ENCODE results near the gene SPINK9. TPM values are rescaled to one million over a fixed set of nuclear protein-coding genes. Genes with fewer than 3 reads are reported as not detected.

Gene SPINK9, protein sequence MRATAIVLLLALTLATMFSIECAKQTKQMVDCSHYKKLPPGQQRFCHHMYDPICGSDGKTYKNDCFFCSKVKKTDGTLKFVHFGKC
- total RNA-seq (2021) (not detected in 3 replicates), Bru-seq, nascent RNA (percentile 15 among the genes with signal in this experiment)
- long read RNA-seq, experiment 1 = 0 reads
- long read RNA-seq, experiment 2 = 0 reads
- long read RNA-seq, experiment 3 = 0 reads

DNA sequence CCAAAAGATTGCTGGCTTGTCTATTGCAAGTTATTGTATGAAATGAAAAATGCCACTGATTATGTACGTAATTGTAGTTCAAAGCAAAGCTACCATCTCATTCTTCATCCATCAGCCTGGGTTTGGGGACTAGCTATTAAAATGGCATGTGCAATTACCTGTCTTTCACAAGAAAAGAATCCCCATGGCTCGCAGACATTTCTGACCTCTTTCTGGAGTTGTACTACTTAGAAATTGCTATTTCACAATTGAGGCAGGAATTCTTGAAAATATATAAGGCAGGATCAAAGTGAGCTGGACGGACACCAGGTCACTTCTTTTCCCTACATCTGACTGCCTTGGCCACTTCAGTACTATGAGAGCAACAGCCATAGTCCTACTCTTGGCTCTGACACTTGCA lies at the start of gene SPINK9:
TSS of gene SPINK9 (plus strand) at position 301 of the 400 bp plus-strand sequence. CDS start at position 356, 55 bp downstream.
- H3K4me3 Mint-ChIP-seq = no peak within 1 kb of the TSS
- CTCF ChIA-PET = no interaction called here
- TF ChIP-seq, protein P1, sequence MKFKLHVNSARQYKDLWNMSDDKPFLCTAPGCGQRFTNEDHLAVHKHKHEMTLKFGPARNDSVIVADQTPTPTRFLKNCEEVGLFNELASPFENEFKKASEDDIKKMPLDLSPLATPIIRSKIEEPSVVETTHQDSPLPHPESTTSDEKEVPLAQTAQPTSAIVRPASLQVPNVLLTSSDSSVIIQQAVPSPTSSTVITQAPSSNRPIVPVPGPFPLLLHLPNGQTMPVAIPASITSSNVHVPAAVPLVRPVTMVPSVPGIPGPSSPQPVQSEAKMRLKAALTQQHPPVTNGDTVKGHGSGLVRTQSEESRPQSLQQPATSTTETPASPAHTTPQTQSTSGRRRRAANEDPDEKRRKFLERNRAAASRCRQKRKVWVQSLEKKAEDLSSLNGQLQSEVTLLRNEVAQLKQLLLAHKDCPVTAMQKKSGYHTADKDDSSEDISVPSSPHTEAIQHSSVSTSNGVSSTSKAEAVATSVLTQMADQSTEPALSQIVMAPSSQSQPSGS (CRISPR knock-in tag; IDR thresholded peaks at IDR 0.05; ENCODE audit: borderline replicate concordance, low read depth) = no peak
- TF ChIP-seq, protein P2, sequence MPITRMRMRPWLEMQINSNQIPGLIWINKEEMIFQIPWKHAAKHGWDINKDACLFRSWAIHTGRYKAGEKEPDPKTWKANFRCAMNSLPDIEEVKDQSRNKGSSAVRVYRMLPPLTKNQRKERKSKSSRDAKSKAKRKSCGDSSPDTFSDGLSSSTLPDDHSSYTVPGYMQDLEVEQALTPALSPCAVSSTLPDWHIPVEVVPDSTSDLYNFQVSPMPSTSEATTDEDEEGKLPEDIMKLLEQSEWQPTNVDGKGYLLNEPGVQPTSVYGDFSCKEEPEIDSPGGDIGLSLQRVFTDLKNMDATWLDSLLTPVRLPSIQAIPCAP (CRISPR knock-in tag; IDR thresholded peaks at IDR 0.05) = no peak
- TF ChIP-seq, protein P3, sequence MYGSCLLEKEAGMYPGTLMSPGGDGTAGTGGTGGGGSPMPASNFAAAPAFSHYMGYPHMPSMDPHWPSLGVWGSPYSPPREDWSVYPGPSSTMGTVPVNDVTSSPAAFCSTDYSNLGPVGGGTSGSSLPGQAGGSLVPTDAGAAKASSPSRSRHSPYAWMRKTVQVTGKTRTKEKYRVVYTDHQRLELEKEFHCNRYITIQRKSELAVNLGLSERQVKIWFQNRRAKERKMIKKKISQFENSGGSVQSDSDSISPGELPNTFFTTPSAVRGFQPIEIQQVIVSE (CRISPR knock-in tag; IDR thresholded peaks at IDR 0.05; ENCODE audit: borderline replicate concordance) = no peak
- TF ChIP-seq, protein P4, sequence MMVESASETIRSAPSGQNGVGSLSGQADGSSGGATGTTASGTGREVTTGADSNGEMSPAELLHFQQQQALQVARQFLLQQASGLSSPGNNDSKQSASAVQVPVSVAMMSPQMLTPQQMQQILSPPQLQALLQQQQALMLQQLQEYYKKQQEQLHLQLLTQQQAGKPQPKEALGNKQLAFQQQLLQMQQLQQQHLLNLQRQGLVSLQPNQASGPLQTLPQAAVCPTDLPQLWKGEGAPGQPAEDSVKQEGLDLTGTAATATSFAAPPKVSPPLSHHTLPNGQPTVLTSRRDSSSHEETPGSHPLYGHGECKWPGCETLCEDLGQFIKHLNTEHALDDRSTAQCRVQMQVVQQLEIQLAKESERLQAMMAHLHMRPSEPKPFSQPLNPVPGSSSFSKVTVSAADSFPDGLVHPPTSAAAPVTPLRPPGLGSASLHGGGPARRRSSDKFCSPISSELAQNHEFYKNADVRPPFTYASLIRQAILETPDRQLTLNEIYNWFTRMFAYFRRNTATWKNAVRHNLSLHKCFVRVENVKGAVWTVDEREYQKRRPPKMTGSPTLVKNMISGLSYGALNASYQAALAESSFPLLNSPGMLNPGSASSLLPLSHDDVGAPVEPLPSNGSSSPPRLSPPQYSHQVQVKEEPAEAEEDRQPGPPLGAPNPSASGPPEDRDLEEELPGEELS (CRISPR knock-in tag; IDR thresholded peaks at IDR 0.05) = no peak
- TF ChIP-seq ZNF138 (CRISPR knock-in tag; conservative IDR thresholded peaks at IDR 0.05) = no peak
- TF ChIP-seq GABPB1 (CRISPR knock-in tag; IDR thresholded peaks at IDR 0.05) = no peak
- TF ChIP-seq CREB1 (CRISPR knock-in tag; IDR thresholded peaks at IDR 0.05) = no peak
- TF ChIP-seq NFYB (CRISPR knock-in tag; conservative IDR thresholded peaks at IDR 0.05; ENCODE audit: low read depth) = no peak
- TF ChIP-seq ESRRA (CRISPR knock-in tag; IDR thresholded peaks at IDR 0.05; ENCODE audit: borderline replicate concordance) = no peak
- no peak for TF ChIP-seq ELF4 (CRISPR knock-in tag; IDR thresholded peaks at IDR 0.05; ENCODE audit: low read depth)
- POLR2A ChIA-PET = no interaction called here
- H3K36me3 Mint-ChIP-seq = peaks cover 5% of the 10 kb centered on the region; the same call in 1 of the 2 replicates
- H3K27me3 Mint-ChIP-seq (ENCODE audit: low read depth) = peaks cover 2% of the 10 kb centered on the region
- peaks cover 10% of the 10 kb centered on the region for H3K9me3 Mint-ChIP-seq
- ATAC-seq (no peak), DNase-seq (ENCODE audit: low spot score) (no peak)
- H3K27ac Mint-ChIP-seq = no peak within 1 kb of the TSS
- H3K4me1 Mint-ChIP-seq = no peaks in the 10 kb centered on the region

DNA sequence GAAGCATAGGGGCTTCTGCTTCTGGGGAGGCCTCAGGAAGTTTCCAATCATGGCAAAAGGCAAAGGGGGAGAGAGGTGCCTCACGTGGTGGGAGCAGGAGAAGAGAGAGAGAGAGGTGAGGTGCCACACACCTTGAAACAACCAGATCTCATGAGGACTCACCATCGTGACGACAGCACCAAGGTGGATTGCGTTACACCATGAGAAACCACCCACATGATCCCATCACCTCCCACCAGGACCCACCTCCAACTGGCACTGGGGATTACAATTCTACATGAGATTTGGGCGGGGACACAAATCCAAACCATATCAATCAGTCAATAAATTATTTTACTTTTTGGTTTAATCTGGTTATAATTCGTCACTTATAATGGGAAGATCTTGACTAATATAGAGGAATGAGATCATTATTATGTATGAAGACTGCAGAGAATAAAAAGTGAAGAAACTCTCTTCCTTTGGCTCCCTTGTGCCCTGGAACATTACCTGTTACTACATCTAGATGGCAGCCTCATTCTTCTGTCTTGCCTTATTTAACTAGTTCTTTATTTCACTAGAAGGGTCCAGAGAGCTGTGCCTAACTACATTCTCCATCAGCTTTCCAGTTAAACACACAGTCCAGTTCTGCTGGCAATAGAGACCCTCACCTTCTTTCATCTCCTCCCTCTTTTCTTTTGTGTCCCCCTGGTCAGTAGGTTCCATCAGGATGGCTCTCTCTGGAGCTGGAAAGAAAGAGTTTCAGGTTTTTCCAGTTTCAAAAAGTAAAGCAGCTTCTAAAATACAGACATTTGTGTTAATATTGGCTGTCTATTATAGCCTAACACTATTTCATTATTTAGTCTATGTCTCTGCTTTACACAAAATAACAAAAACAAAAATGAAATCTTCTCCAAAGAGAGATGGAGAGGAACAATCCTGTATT lies 44.8 kb upstream of the SPINK9 start:
- peak; percentile 95 for ATAC-seq
- Mint-ChIP-seq H3K27me3 (ENCODE audit: low read depth) (no peaks in the 10 kb centered on the region; the same call in 1 of the 2 replicates), H3K9me3 (no peaks in the 10 kb centered on the region), H3K4me1 (peaks cover 5% of the 10 kb centered on the region), H3K4me3 (peak overlapping the region; percentile 2; the same call in 1 of the 2 replicates), H3K36me3 (no peaks in the 10 kb centered on the region), H3K27ac (no peak overlapping the region)
- ChIA-PET POLR2A (interaction anchor here (0.6 kb wide), 1 partner anchor 146 kb away, joined by 4 read pairs; no protein-coding TSS in a partner anchor), CTCF (interaction anchor here (0.7 to 1.6 kb wide), 10 partner anchors 10 to 440 kb away, joined by 3 to 18 read pairs (median 4); no protein-coding TSS in a partner anchor)
- TF ChIP-seq SMAD4 (CRISPR knock-in tag; IDR thresholded peaks at IDR 0.05) (no peak), CBFB (CRISPR knock-in tag; IDR thresholded peaks at IDR 0.05; ENCODE audit: low read depth) (no peak)
- DNase-seq (ENCODE audit: low spot score) = peak; percentile 14

DNA sequence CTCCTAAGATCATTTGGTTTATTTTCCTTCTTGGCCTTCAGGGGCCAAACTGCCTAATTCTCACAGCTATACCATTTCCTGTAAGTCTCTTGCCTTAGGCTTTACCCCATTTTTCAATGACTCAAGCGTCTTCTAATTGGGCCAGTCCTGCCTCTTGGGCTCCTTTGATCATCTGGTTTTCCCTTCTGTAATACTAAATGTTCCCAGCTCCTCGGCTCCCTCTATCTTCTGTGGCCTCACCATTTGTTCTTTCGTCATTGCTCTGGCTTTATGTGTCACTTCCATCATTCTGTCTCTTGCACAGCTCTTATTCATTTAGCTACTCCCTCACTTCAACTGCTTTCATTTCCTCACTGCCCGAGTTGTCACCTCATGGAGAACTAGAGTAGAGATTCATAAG lies 37.6 kb upstream of the SPINK9 start:
- no peaks in the 10 kb centered on the region for H3K9me3 Mint-ChIP-seq
- H3K27ac Mint-ChIP-seq = no peak overlapping the region
- H3K4me1 Mint-ChIP-seq = no peaks in the 10 kb centered on the region
- no peaks in the 10 kb centered on the region for H3K36me3 Mint-ChIP-seq
- ChIA-PET CTCF (interaction anchor here (0.5 to 1.7 kb wide), 8 partner anchors 9 to 177 kb away, joined by 3 to 7 read pairs (median 3); partner anchors contain the start of gene SPINK7), POLR2A (no interaction called here)
- H3K4me3 Mint-ChIP-seq = no peak overlapping the region
- DNase-seq (ENCODE audit: low spot score) (no peak), ATAC-seq (peak; percentile 80)
- no peaks in the 10 kb centered on the region for H3K27me3 Mint-ChIP-seq (ENCODE audit: low read depth)
- no peak for TF ChIP-seq NR2C2 (CRISPR knock-in tag; IDR thresholded peaks at IDR 0.05)
- no peak for TF ChIP-seq NR1H2 (CRISPR knock-in tag; IDR thresholded peaks at IDR 0.05)
- no peak for TF ChIP-seq ZNF671 (CRISPR knock-in tag; IDR thresholded peaks at IDR 0.05)
- TF ChIP-seq, protein P5, sequence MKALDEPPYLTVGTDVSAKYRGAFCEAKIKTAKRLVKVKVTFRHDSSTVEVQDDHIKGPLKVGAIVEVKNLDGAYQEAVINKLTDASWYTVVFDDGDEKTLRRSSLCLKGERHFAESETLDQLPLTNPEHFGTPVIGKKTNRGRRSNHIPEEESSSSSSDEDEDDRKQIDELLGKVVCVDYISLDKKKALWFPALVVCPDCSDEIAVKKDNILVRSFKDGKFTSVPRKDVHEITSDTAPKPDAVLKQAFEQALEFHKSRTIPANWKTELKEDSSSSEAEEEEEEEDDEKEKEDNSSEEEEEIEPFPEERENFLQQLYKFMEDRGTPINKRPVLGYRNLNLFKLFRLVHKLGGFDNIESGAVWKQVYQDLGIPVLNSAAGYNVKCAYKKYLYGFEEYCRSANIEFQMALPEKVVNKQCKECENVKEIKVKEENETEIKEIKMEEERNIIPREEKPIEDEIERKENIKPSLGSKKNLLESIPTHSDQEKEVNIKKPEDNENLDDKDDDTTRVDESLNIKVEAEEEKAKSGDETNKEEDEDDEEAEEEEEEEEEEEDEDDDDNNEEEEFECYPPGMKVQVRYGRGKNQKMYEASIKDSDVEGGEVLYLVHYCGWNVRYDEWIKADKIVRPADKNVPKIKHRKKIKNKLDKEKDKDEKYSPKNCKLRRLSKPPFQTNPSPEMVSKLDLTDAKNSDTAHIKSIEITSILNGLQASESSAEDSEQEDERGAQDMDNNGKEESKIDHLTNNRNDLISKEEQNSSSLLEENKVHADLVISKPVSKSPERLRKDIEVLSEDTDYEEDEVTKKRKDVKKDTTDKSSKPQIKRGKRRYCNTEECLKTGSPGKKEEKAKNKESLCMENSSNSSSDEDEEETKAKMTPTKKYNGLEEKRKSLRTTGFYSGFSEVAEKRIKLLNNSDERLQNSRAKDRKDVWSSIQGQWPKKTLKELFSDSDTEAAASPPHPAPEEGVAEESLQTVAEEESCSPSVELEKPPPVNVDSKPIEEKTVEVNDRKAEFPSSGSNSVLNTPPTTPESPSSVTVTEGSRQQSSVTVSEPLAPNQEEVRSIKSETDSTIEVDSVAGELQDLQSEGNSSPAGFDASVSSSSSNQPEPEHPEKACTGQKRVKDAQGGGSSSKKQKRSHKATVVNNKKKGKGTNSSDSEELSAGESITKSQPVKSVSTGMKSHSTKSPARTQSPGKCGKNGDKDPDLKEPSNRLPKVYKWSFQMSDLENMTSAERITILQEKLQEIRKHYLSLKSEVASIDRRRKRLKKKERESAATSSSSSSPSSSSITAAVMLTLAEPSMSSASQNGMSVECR (CRISPR knock-in tag; IDR thresholded peaks at IDR 0.05; ENCODE audit: borderline replicate concordance) = no peak
- no peak for TF ChIP-seq FOXK1 (CRISPR knock-in tag; IDR thresholded peaks at IDR 0.05)
- no peak for TF ChIP-seq SMAD3 (CRISPR knock-in tag; IDR thresholded peaks at IDR 0.05; ENCODE audit: borderline replicate concordance)
- TF ChIP-seq ZNF121 (CRISPR knock-in tag; IDR thresholded peaks at IDR 0.05) = no peak
- no peak for TF ChIP-seq CREB1 (CRISPR knock-in tag; IDR thresholded peaks at IDR 0.05)
